PC-9 (cell line): Measurements from ENCODE around the gene ANXA11. TPM values are rescaled to one million over a fixed set of nuclear protein-coding genes. Genes with fewer than 3 reads are reported as not detected.

Source experiments
- BruUV-seq: library from RNA; stranded (reverse); fragments of 400-500 nt; replicated peaks from 2 replicates; lab custom pipeline; 2021; lab: Mats Ljungman, UMichigan
- CTCF ChIA-PET: fragments of 300-600 bp; sonication (Branson Sonifier 250); formaldehyde crosslinking; loops from one replicate; lab custom pipeline; 2022; ENCODE audit warnings: antibody characterized with exemption; lab: Charles Lee
- POLR2A ChIA-PET: fragments of 300-600 bp; sonication (Branson Sonifier 250); formaldehyde crosslinking; loops from one replicate; lab custom pipeline; 2022; ENCODE audit warnings: antibody characterized with exemption; ENCODE audit not compliant: unreplicated experiment; lab: Charles Lee
- DNase-seq, 2 experiments: peaks; one replicate each; pipeline versions ENCODE4 v3.0.0 to v3.0.0-alpha.2; 2015 to 2022; ENCODE audit warnings: mixed read lengths in 1 of 2
- H2AFZ ChIP-seq: fragments of 200-600 bp; sonication (generic); 2 replicates; pipeline ENCODE4 v1.8.1; 2017; ENCODE audit warnings: antibody characterized with exemption
- H3F3A ChIP-seq: fragments of 200-600 bp; sonication (generic); 2 replicates; pipeline ENCODE4 v1.8.1; 2017; ENCODE audit warnings: antibody characterized with exemption, mild to moderate bottlenecking, low read depth; ENCODE audit not compliant: insufficient read depth
- H3K27ac ChIP-seq: fragments of 200-600 bp; sonication (generic); 2 replicates; pipeline ENCODE4 v1.6.1; 2016; ENCODE audit warnings: mixed run types
- H3K27me3 ChIP-seq: fragments of 200-600 bp; sonication (generic); 2 replicates; pipeline ENCODE4 v1.6.1; 2016; ENCODE audit warnings: low read depth, mixed run types; ENCODE audit not compliant: insufficient read depth
- H3K36me3 ChIP-seq: fragments of 200-600 bp; sonication (generic); 2 replicates; pipeline ENCODE4 v1.6.1; 2016; ENCODE audit warnings: low read depth, mixed run types
- H3K4me1 ChIP-seq: fragments of 200-600 bp; sonication (generic); replicated peaks from 2 replicates; pipeline ENCODE4 v1.6.1; 2016; ENCODE audit warnings: mixed run types; ENCODE audit not compliant: insufficient read depth
- H3K4me2 ChIP-seq: fragments of 200-600 bp; sonication (generic); 2 replicates; pipeline ENCODE4 v1.6.1; 2017; ENCODE audit warnings: mixed run types
- H3K4me3 ChIP-seq: fragments of 200-600 bp; sonication (generic); 2 replicates; pipeline ENCODE4 v1.6.1; 2016; ENCODE audit warnings: mixed run types
- H3K79me2 ChIP-seq: fragments of 200-600 bp; sonication (generic); 2 replicates; pipeline ENCODE4 v1.6.1; 2017; ENCODE audit warnings: low read depth, mixed run types
- H3K9me2 ChIP-seq: fragments of 200-600 bp; sonication (generic); 2 replicates; pipeline ENCODE4 v1.8.1; 2017; ENCODE audit warnings: mild to moderate bottlenecking; ENCODE audit not compliant: insufficient read depth
- H3K9me3 ChIP-seq: fragments of 200-600 bp; sonication (generic); 2 replicates; pipeline ENCODE4 v1.8.1; 2016; ENCODE audit warnings: low read depth; ENCODE audit not compliant: insufficient read depth
- H4K20me1 ChIP-seq: fragments of 200-600 bp; sonication (generic); 2 replicates; pipeline ENCODE4 v1.8.1; 2017; ENCODE audit not compliant: insufficient read depth
- EZH2 ChIP-seq: fragments of 200-600 bp; sonication (generic); IDR thresholded peaks from 2 replicates; pipeline ENCODE4 v1.8.0; 2017; ENCODE audit warnings: antibody characterized with exemption, low read depth
- intact Hi-C: fragments of 100-400 bp; cut with micrococcal nuclease; formaldehyde crosslinking; loops from one replicate; pipeline ENCODE4 v1.10.0; 2022; ENCODE audit not compliant: unreplicated experiment
- total RNA-seq: library from RNA; stranded (reverse); gene quantifications from 2 replicates; pipeline ENCODE4 v1.2.3, GENCODE V29; 2021
- TF ChIP-seq, protein P1 (sequence below): fragments of 200-600 bp; sonication (generic); conservative IDR thresholded peaks from 2 replicates; pipeline ENCODE4 v1.6.1; 2017; ENCODE audit warnings: mixed run types, antibody characterized with exemption, mild to moderate bottlenecking, moderate library complexity

The ANXA11 gene
- total RNA-seq, 1 experiment from 2014 or later, result 318 TPM

DNA sequence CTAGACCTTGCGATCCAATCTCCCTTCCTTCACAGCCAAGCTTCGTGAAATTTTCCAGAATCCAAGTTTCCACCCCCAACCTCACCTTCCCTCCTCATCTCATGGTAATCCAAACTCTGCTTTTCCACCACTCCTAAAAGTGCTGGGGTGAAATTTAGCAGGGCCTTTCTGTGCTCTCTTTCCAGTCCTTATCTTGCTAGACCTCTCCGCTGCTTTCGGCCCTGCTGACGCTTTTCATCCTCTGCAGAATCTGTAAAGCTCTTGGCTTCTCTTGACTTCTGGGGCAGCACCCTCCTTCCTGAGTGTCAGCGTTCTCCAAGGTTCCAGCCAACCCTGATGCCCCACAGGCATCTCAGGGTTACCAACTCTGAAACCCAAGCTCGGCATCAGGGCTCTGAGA is 65.1 kb downstream of the ANXA11 start:
- H3K36me3 ChIP-seq, result no peaks in the 10 kb centered on the region
- no peaks in the 10 kb centered on the region for H4K20me1 ChIP-seq
- H3K27me3 ChIP-seq, result no peaks in the 10 kb centered on the region
- H3K79me2 ChIP-seq, result no peaks in the 10 kb centered on the region
- CTCF ChIA-PET, result interaction anchor here (0.7 kb wide), 1 partner anchor 601 kb away, joined by 12 read pairs; no protein-coding TSS in a partner anchor
- BruUV-seq, result no TSS peak
- POLR2A ChIA-PET, result no interaction called here
- no peaks in the 10 kb centered on the region for H3K9me2 ChIP-seq
- no peak overlapping the region for H3K4me2 ChIP-seq
- no peak for TF ChIP-seq EZH2
- no peak overlapping the region for H2AFZ ChIP-seq
- peaks cover 15% of the 10 kb centered on the region for H3K4me1 ChIP-seq
- H3F3A ChIP-seq, result peaks cover 12% of the 10 kb centered on the region; the same call in 1 of the 2 replicates
- no peak overlapping the region for H3K27ac ChIP-seq
- no peak for DNase-seq
- no peaks in the 10 kb centered on the region for H3K9me3 ChIP-seq
- H3K4me3 ChIP-seq, result no peak overlapping the region
- intact Hi-C loops, result loop anchor here (5.0 kb wide), 1 partner anchor 93 kb away; no protein-coding TSS in a partner anchor

- Histone ChIP-seq H3K36me3 (no peaks in the 10 kb centered on the region), H3K4me3 (no peak overlapping the region), H3K4me2 (no peak overlapping the region), H3F3A (peaks cover 4% of the 10 kb centered on the region; the same call in 1 of the 2 replicates), H2AFZ (no peak overlapping the region), H3K9me2 (no peaks in the 10 kb centered on the region), H3K27ac (no peak overlapping the region), H4K20me1 (no peaks in the 10 kb centered on the region), H3K79me2 (no peaks in the 10 kb centered on the region), H3K27me3 (no peaks in the 10 kb centered on the region), H3K4me1 (peaks cover 5% of the 10 kb centered on the region), H3K9me3 (no peaks in the 10 kb centered on the region)
- CTCF ChIA-PET, result interaction anchor here (0.7 kb wide), 1 partner anchor 600 kb away, joined by 12 read pairs; no protein-coding TSS in a partner anchor
- POLR2A ChIA-PET, result no interaction called here
- BruUV-seq, result no TSS peak
- intact Hi-C loops, result no loop called here
- no peak for TF ChIP-seq EZH2
- TF ChIP-seq, protein P1, sequence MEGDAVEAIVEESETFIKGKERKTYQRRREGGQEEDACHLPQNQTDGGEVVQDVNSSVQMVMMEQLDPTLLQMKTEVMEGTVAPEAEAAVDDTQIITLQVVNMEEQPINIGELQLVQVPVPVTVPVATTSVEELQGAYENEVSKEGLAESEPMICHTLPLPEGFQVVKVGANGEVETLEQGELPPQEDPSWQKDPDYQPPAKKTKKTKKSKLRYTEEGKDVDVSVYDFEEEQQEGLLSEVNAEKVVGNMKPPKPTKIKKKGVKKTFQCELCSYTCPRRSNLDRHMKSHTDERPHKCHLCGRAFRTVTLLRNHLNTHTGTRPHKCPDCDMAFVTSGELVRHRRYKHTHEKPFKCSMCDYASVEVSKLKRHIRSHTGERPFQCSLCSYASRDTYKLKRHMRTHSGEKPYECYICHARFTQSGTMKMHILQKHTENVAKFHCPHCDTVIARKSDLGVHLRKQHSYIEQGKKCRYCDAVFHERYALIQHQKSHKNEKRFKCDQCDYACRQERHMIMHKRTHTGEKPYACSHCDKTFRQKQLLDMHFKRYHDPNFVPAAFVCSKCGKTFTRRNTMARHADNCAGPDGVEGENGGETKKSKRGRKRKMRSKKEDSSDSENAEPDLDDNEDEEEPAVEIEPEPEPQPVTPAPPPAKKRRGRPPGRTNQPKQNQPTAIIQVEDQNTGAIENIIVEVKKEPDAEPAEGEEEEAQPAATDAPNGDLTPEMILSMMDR, result no peak
- no peak for DNase-seq
Observed at GRCh38 chr10:80139265-80139664, 66.1 kb downstream of the ANXA11 start.

DNA sequence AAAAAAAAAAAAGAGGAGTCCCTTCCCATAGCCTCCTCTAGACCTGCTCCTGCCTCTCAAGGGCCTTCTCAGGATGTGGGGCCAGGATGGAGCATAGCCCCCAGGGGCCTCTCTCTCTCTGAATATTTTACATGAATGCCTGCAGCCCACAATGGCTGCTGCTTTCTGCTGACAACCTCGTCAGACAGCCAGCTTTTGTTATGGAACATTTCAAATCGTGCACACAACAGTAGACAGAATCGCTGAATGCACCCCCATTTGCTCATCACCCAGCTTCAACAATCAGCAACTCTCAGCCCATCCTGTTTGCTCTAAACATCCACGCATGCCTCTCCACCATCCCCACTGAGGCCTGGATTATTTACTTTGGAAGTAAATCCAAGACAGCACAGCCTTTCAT is 67.4 kb downstream of the ANXA11 start:
- POLR2A ChIA-PET, result no interaction called here
- H3K9me2 ChIP-seq, result no peaks in the 10 kb centered on the region

More for the DNA sequence above, 67.4 kb downstream of the ANXA11 start:
- H3K4me3 ChIP-seq, result no peak overlapping the region
- H3K4me1 ChIP-seq, result no peaks in the 10 kb centered on the region
- no peaks in the 10 kb centered on the region for H3F3A ChIP-seq
- DNase-seq, result no peak
- H4K20me1 ChIP-seq, result no peaks in the 10 kb centered on the region
- no peak overlapping the region for H2AFZ ChIP-seq
- CTCF ChIA-PET, result no interaction called here
- H3K27me3 ChIP-seq, result no peaks in the 10 kb centered on the region
- no peaks in the 10 kb centered on the region for H3K79me2 ChIP-seq
- TF ChIP-seq, protein P1, result no peak
- TF ChIP-seq EZH2, result no peak
- BruUV-seq, result no TSS peak
- no peaks in the 10 kb centered on the region for H3K9me3 ChIP-seq
- H3K27ac ChIP-seq, result no peak overlapping the region
- intact Hi-C loops, result no loop called here
- H3K36me3 ChIP-seq, result no peaks in the 10 kb centered on the region
- H3K4me2 ChIP-seq, result no peak overlapping the region
